GM21381 (cell line): ENCODE data around the gene MS4A4E.
"Not testable (repeated sequence)": the region's sequence is repeated elsewhere in the genome, so short reads cannot be mapped to it uniquely, and the experiment has no call there.

Experiments used
- ATAC-seq: cut with Tn5 transposase; IDR thresholded peaks from one replicate; pipeline ENCODE4 v1.9.1; 2021; ENCODE audit warnings: mild to moderate bottlenecking, moderate library complexity; ENCODE audit not compliant: unreplicated experiment

MS4A4E gene

GRCh38 chr11:60182541-60183330 lies 60.2 kb downstream of the MS4A4E start, which contains the start of gene MS4A6A:
Gene MS4A6A (minus strand): TSS chr11:60183083. CDS start chr11:60181727, 1,356 bp downstream.
- no peak for ATAC-seq

DNA sequence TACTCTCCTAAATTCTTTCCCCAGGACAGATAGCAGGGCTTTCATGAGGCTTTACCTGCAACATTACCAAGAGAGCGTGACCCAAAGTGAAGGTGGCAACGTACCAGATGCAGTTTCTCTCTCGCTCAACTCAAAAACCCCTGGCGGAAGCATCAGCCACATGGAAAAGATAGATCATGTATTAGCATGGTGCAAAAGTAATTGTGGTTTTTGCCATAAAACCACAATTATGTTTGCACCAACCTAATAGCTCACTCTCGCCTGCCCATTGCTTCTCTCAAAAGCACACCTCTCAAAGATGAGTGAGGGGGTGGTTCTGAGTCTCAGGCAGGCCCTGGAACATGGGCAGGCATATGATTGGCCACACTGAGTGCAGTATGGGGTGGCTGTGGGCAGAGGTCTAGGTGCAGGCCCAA lies 67.1 kb downstream of the MS4A4E start:
- ATAC-seq = peak; percentile 61

GRCh38 chr11:60172011-60172410 lies 70.9 kb downstream of the MS4A4E start:
- ATAC-seq = no peak

- no peak for ATAC-seq
These were observed 72.4 kb downstream of the MS4A4E start for GRCh38 chr11:60170566-60170965.

DNA sequence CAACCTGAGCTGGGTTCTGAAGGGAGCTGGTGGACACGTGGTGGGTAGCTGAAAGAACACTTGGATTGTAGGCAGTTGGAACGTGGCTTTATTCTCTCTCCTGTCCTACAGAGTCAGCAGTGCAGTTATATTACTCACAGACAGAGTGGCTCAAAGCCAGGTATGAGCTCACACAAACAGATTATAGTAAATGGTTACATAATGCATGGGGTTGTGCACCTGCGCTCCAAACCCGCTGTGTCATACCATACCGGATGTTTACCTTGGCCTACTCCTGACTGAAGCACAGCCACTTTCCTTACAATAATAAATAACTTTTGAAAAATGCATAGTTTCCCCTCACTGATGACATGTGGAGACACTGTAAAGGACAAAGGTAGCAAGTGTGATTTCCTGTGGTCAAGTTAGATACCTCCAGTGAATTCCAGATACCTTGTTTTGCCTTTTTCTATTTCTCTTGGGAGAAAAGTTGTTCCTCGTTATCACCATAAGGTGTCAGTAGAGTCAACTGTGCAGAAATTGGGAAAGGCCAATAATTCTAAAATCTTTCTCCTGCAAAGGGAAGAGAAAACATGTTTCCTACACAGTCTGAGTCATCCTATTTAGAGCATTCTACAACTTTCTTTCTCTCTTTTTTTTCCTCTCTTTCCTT lies 73.5 kb downstream of the MS4A4E start:
- ATAC-seq = no peak

GRCh38 chr11:60168306-60168705 lies 74.6 kb downstream of the MS4A4E start:
- no peak for ATAC-seq

DNA sequence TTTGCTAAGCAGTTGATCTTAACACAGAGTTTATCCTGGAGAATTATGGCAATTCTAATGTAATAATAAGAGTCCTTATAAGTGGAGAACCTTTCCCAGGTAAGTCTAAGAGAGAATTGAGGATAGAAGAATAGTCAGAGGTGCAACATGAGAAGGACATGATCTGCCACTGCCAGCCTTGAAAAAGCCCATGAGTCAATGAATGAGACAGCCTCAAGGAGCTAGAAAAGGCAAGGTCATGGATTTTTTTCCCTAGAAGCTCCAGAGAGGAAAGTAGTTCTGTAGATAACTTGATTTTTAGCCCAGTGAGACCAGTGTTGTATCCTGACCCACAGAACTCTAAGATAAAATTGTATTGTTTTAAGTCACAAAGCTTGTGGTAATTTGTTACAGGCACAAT lies 77.0 kb downstream of the MS4A4E start:
- no peak for ATAC-seq

GRCh38 chr11:60165538-60165937 lies 77.4 kb downstream of the MS4A4E start:
- ATAC-seq = no peak

DNA sequence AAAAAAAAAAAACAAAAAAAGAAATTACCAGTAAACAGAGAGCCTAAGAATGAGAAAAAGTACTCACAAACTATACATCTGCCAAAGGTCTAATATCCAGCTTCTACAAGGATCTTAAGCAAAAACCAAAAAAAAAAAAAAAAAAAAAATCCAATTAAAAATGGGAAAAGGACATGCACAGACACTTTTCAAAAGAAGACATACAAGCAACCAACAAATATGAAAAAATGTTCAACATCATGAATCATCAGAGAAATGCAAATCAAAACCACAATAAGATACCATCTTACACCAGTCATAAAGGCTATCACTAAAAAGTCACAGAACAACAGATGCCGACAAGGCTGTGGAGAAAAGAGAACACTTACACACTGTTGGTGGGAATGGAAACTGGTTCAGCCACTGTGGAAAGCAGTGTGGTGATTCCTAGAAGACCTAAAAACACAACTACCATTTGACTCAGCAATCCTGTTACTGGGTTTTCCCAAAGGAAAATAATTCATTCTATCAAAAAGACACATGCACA lies 78.3 kb downstream of the MS4A4E start:
- ATAC-seq = no peak

DNA sequence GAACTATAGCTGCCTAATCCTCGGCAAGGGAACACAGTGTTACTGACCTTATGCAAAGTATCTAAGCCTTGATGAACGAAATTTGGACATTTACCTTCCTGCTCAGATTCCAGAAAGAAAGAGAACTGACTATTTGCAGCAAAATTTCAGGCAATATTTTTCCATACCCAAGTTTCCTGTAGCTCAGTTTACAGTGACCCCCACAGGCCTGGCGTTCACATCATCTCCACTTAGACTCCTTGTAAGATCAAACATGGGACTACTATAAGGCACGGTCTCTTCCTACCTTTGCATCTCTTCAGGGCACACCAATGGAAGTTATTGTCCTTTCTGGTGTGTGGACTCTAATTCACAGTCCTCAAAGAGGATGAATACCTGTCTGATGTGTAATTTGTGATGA lies 81.2 kb downstream of the MS4A4E start:
- ATAC-seq = no peak

DNA sequence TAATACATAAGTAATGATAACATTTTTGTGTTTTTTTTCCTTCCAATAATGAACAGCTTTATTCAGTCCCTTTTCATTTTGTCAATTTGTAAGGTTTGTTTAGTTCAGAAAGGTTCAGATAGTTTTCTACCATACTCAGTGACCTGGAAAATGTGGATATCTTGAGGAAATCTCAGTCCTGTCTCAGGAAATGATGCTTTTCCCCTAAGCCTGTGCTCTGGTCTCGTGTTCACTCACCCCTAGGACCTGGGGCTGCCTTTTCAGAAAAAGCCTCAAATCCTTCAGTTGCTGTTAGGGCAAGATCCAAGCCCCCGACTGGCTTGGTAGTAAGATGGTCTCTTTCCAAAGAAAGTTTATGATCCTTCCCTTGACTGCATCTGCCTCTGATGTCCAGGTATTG lies 81.8 kb downstream of the MS4A4E start:
- ATAC-seq = no peak

- no peak for ATAC-seq
These were observed 83.1 kb downstream of the MS4A4E start for GRCh38 chr11:60159868-60160267.

- no peak for ATAC-seq
These were observed 83.7 kb downstream of the MS4A4E start for GRCh38 chr11:60159284-60159683.

- no peak for ATAC-seq
These were observed 84.3 kb downstream of the MS4A4E start for GRCh38 chr11:60158636-60159035.

DNA sequence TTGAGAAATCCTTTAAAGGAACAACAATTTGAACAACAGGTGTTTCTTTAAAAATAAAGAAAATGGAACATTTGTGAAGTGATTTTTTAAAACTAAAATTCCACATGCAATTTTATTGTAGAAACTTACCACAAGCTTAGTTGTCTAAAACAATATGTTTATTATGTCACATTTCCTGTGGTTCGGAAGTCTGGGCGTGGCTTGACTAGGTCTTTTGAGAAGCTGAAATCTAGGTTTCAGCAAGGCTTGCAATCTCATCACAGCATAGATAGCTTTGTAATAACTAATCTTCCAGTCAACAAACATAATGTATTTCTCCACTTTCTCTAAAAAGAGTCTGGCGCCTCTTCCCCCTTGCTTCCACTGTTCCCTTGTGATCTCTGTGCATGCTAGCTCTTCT lies 87.0 kb downstream of the MS4A4E start:
- no peak for ATAC-seq

- not testable (repeated sequence) for ATAC-seq
These were observed 90.2 kb downstream of the MS4A4E start for GRCh38 chr11:60152727-60153126.

GRCh38 chr11:60150279-60150678 lies 92.7 kb downstream of the MS4A4E start:
- ATAC-seq = no peak
